GM12878 (cell line): ENCODE measurements around the gene FCF1. TPM values are rescaled to one million over a fixed set of nuclear protein-coding genes. Genes with fewer than 3 reads are reported as not detected.
"Not testable (repeated sequence)": the region's sequence is repeated elsewhere in the genome, so short reads cannot be mapped to it uniquely, and the experiment has no call there.

Experiments used
- ATAC-seq: fragments of 200-7000 bp; cut with Tn5 transposase; 3 replicates; pipeline ENCODE4 v1.9.1; 2020; ENCODE audit warnings: mild to moderate bottlenecking, moderate library complexity
- BruUV-seq: library from RNA; stranded (reverse); fragments of 400-500 nt; replicated peaks from 2 replicates; lab custom pipeline; 2021; lab: Mats Ljungman, UMichigan
- CTCF ChIA-PET: fragments of 300-600 bp; sonication (Branson Sonifier 250); formaldehyde crosslinking; extraction: SDS; loops from one replicate; lab custom pipeline; 2021; ENCODE audit warnings: inconsistent platforms; lab: Yijun Ruan, JAX
- POLR2A ChIA-PET: fragments of 350-600 bp; formaldehyde crosslinking; extraction: SDS; loops from one replicate; lab custom pipeline; 2021; ENCODE audit warnings: inconsistent platforms; lab: Charles Lee
- RAD21 ChIA-PET: fragments of 300-600 bp; sonication (Branson Sonifier 250); formaldehyde crosslinking; loops from one replicate; lab custom pipeline; 2023; ENCODE audit warnings: antibody characterized with exemption; ENCODE audit not compliant: unreplicated experiment; lab: Charles Lee
- SMC1A ChIA-PET: fragments of 300-600 bp; sonication (Branson Sonifier 250); formaldehyde crosslinking; loops from one replicate; lab custom pipeline; 2023; ENCODE audit not compliant: unreplicated experiment, uncharacterized antibody; lab: Charles Lee
- DNase-seq: peaks from one replicate; pipeline ENCODE4 v3.0.0-alpha.2; 2011; ENCODE audit warnings: low read depth, low spot score
- FAIRE-seq: peaks from 3 replicates; lab custom pipeline; 2011; peaks lifted over from hg19 to GRCh38; lab: Jason Lieb, UNC
- H2AFZ ChIP-seq: 2 replicates; pipeline ENCODE4 v1.6.0; 2011; ENCODE audit warnings: low read depth, low read length, control low read depth; ENCODE audit not compliant: control insufficient read depth
- H3K27ac ChIP-seq: 2 replicates; pipeline ENCODE4 v1.5.1; 2011; ENCODE audit warnings: control low read depth; ENCODE audit not compliant: control insufficient read depth, insufficient read depth
- H3K27me3 ChIP-seq, 2 experiments: replicated peaks in 1 of 2; 2 replicates each; pipeline versions ENCODE4 v1.6.0 to v1.6.1; 2011; ENCODE audit warnings: low read length in 1 of 2; ENCODE audit not compliant: control insufficient read depth in 2 of 2, insufficient read depth in 2 of 2
- H3K36me3 ChIP-seq, 2 experiments: 2 replicates each; pipeline ENCODE4 v1.5.1; 2011; ENCODE audit warnings: low read length in 1 of 2; ENCODE audit not compliant: control insufficient read depth in 2 of 2, insufficient read depth in 2 of 2
- H3K4me1 ChIP-seq: 2 replicates; pipeline ENCODE4 v1.6.1; 2011; ENCODE audit warnings: mild to moderate bottlenecking, low read length, moderate library complexity, mixed read lengths; ENCODE audit not compliant: control insufficient read depth, insufficient read depth
- H3K4me2 ChIP-seq: 2 replicates; pipeline ENCODE4 v1.6.0; 2011; ENCODE audit warnings: control low read depth; ENCODE audit not compliant: control insufficient read depth, insufficient read depth
- H3K4me3 ChIP-seq: fragments of 200-600 bp; sonication (generic); 2 replicates; pipeline ENCODE4 v1.5.1; 2016
- H3K79me2 ChIP-seq: 2 replicates; pipeline ENCODE4 v1.6.0; 2011; ENCODE audit warnings: low read length; ENCODE audit not compliant: control insufficient read depth, insufficient read depth
- H3K9ac ChIP-seq: 2 replicates; pipeline ENCODE4 v1.8.0; 2011; ENCODE audit warnings: low read length, control low read depth, mixed read lengths; ENCODE audit not compliant: control insufficient read depth, insufficient read depth
- H3K9me3 ChIP-seq: replicated peaks from 3 replicates; pipeline ENCODE4 v1.5.1; 2011; ENCODE audit warnings: mild to moderate bottlenecking, low read length; ENCODE audit not compliant: control insufficient read depth, insufficient read depth
- H4K20me1 ChIP-seq: 2 replicates; pipeline ENCODE4 v1.6.0; 2011; ENCODE audit not compliant: control insufficient read depth, insufficient read depth
- FOXM1 ChIP-seq: IDR thresholded peaks from 2 replicates; pipeline ENCODE4 v1.6.1; 2012; ENCODE audit warnings: low read depth, mild to moderate bottlenecking, inconsistent platforms, low read length, moderate library complexity
- HDGF ChIP-seq: fragments of 450-650 bp; IDR thresholded peaks from 2 replicates; pipeline ENCODE4 v1.6.1; 2016; ENCODE audit warnings: antibody characterized with exemption
- SIN3A ChIP-seq: IDR thresholded peaks from 2 replicates; pipeline ENCODE4 v1.6.1; 2012; ENCODE audit warnings: low read depth, low read length, improper control_type of control experiment
- SMARCA5 ChIP-seq: fragments of 450-650 bp; IDR thresholded peaks from 2 replicates; pipeline ENCODE4 v1.6.1; 2017; ENCODE audit warnings: mild to moderate bottlenecking
- SP1 ChIP-seq: IDR thresholded peaks from one replicate; pipeline ENCODE4 v1.6.1; 2011; ENCODE audit warnings: low read depth, low read length
- TCF3 ChIP-seq: IDR thresholded peaks from 2 replicates; pipeline ENCODE4 v1.6.1; 2012; ENCODE audit warnings: low read depth, mild to moderate bottlenecking, low read length, borderline replicate concordance; ENCODE audit not compliant: insufficient read depth
- WGBS: methylation state at CpG from one replicate; pipeline ENCODE4 v1.1.6; 2016; ENCODE audit warnings: low lambda C conversion rate; ENCODE audit not compliant: insufficient replicate concordance, insufficient coverage; ENCODE audit errors: missing lambda C conversion rate; 5-methylcytosine and 5-hydroxymethylcytosine counted together
- in situ Hi-C: fragments of 300-500 bp; cut with MboI; formaldehyde crosslinking; loops from 9 replicates; pipeline ENCODE4 v1.14.3; 2018; ENCODE audit warnings: mixed read lengths
- intact Hi-C: fragments of 100-400 bp; cut with micrococcal nuclease; formaldehyde crosslinking; loops from one replicate; pipeline ENCODE4 v1.14.2; 2022; ENCODE audit not compliant: unreplicated experiment
- polyA plus RNA-seq, 11 experiments: library from polyadenylated mRNA; depleted of rRNA in 4 of 11; unstranded in 6 of 11; stranded (reverse) in 5 of 11; fragments of >200 nt; fragmentation: Nextera tagmentation in 4 of 11; fragmentation: Illumina TruSeq in 1 of 11; extraction: Ambion mirVana in 4 of 11; extraction: Trizol in 1 of 11; gene quantifications; 1 replicate in 1 of 11; 2 replicates in 10 of 11; pipeline versions ENCODE4 v1.2.1 to v1.2.3, GENCODE V29; 2011 to 2016; ENCODE audit warnings: inconsistent platforms in 2 of 11, missing spikeins in 2 of 11, low read depth in 1 of 11
- total RNA-seq, 4 experiments: library from RNA; depleted of rRNA in 3 of 4; stranded (reverse); fragments of >200 nt in 3 of 4; fragmentation: Illumina TruSeq in 1 of 4; extraction: Trizol in 1 of 4; gene quantifications; 2 replicates each; pipeline versions ENCODE4 v1.2.1 to v1.2.3, GENCODE V29; 2013 to 2021
- TF ChIP-seq, protein P1 (sequence below): fragments of 450-650 bp; IDR thresholded peaks from 2 replicates; pipeline ENCODE4 v1.6.1; 2018; ENCODE audit warnings: borderline replicate concordance, mild to moderate bottlenecking; ENCODE audit not compliant: partially characterized antibody
- TF ChIP-seq, protein P2 (sequence below): fragments of 450-650 bp; formaldehyde crosslinking; IDR thresholded peaks from 2 replicates; pipeline ENCODE4 v1.4.0; 2022; ENCODE audit warnings: mild to moderate bottlenecking, moderate library complexity

FCF1 gene
- total and polyA plus RNA-seq, 10 of the 15 experiments (the other 5 are each of a cell fraction or from before 2014, with no cell fraction given), result 6.2 to 88.7 (median 28.5) TPM

DNA sequence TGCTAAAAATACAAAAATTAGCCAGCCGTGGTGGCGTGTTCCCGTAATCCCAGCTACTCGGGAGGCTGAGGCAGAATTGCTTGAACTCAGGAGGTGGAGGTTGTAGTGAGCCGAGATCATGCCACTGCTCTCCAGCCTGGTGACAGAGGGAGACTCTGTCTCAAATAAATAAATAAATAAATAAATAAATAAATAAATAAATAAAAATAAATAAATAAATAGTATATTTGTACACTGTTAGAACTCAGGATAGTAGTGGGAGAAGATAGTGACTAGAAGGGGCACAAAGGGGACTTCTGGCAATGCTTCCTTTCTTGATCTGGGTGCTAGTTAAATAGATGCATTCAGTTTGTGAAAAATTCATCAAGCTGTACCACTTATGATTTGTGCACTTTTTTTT is 45.6 kb downstream of the FCF1 start:
- H4K20me1 ChIP-seq, H3K4me2 ChIP-seq, RAD21 ChIA-PET, BruUV-seq, H2AFZ ChIP-seq, H3K4me1 ChIP-seq, intact Hi-C loops, H3K9ac ChIP-seq, H3K36me3 ChIP-seq, H3K79me2 ChIP-seq, POLR2A ChIA-PET, in situ Hi-C loops, DNase-seq, ATAC-seq, H3K4me3 ChIP-seq, FAIRE-seq, H3K27me3 ChIP-seq, H3K9me3 ChIP-seq, H3K27ac ChIP-seq: not testable (repeated sequence)
- SMC1A ChIA-PET, result interaction anchor here (1.7 kb wide), 1 partner anchor 13 kb away, joined by 4 read pairs; no protein-coding TSS in a partner anchor
- 93% methylated on average over 5 of the region's 5 CpGs for WGBS
- CTCF ChIA-PET, result interaction anchor here (1.0 kb wide), 1 partner anchor 186 kb away, joined by 3 read pairs; no protein-coding TSS in a partner anchor

DNA sequence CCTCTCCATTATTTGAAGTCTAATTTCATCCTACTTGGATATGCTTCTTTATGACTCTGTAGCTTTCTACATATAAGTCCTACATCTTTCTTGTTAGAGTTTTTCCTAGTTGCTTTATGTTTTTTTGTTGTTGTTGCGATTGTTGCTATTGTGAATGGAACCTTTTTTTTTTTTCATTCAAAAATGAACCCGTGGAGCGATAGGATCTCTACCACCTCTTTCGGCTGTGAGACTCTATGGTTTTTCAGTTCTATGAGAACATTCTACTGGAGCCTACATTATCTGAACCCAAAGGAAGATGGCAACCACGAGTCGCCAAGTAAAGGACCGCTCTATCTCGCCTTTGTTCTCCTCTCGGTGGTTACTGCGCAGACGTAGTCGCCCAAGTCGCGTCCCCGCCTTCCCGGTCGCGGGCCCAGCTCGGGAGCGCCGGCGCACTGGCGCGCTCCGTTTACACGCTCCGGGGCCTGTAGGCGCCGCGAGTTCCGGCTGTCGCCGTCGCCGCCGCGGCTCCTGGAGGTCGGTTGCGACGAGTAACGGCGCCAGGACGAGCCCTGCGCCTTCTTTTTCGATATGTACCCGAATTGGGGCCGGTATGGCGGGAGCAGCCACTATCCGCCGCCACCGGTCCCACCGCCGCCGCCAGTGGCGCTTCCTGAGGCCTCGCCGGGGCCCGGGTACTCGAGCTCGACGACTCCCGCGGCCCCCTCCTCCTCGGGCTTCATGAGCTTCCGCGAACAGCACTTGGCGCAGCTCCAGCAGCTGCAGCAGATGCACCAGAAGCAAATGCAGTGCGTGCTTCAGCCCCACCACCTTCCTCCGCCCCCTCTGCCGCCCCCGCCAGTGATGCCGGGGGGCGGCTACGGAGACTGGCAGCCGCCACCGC is 50.2 kb downstream of the FCF1 start, which contains the start of gene YLPM1:
Gene YLPM1 (plus strand): TSS at position 400 of the 886 bp plus-strand sequence. CDS start 174 bp downstream, at position 574.
- Histone ChIP-seq H3K4me1 (no peaks in the 10 kb centered on the region), H3K27ac (peak within 1 kb of the TSS; percentile 76), H3K9me3 (no peaks in the 10 kb centered on the region), H3K36me3 (0 out of 4 replicates have a peak, but pooled peaks cover 0 to 3% of the 10 kb centered on the region in 2 experiments), H3K4me2 (peak within 1 kb of the TSS; percentile 93), H3K27me3 (no peaks in the 10 kb centered on the region), H2AFZ (peak within 1 kb of the TSS; percentile 96), H3K79me2 (peaks cover 50% of the 10 kb centered on the region), H4K20me1 (no peaks in the 10 kb centered on the region), H3K4me3 (peak within 1 kb of the TSS; percentile 94), H3K9ac (peak within 1 kb of the TSS; percentile 78)
- FAIRE-seq (peak; percentile 94), DNase-seq (peak; percentile 97), ATAC-seq (peak; percentile 93)
- RAD21 ChIA-PET, result interaction anchor here (1.4 to 1.6 kb wide), 3 partner anchors 73 to 270 kb away, joined by 3 to 6 read pairs (median 4); partner anchors contain the start of genes ISCA2 and NPC2
- POLR2A ChIA-PET, result interaction anchor here (0.5 to 1.5 kb wide), 10 partner anchors 10 to 91 kb away, joined by 3 to 6 read pairs (median 3); no protein-coding TSS in a partner anchor
- CTCF ChIA-PET, result interaction anchor here (0.7 to 3.2 kb wide), 15 partner anchors 8 to 305 kb away, joined by 3 to 11 read pairs (median 5); no protein-coding TSS in a partner anchor
- intact Hi-C loops, result loop anchor here (2.0 to 5.0 kb wide), 2 partner anchors 51 to 118 kb away; partner anchors contain the start of genes AREL1, DLST and FCF1
- SMC1A ChIA-PET, result interaction anchor here (0.9 to 1.5 kb wide), 4 partner anchors 8 to 268 kb away, joined by 3 to 6 read pairs (median 3); no protein-coding TSS in a partner anchor
- BruUV-seq, result no TSS peak
- WGBS, result under 1% methylated on average over 66 of the region's 76 CpGs
- in situ Hi-C loops, result no loop called here
- TF ChIP-seq, protein P1, sequence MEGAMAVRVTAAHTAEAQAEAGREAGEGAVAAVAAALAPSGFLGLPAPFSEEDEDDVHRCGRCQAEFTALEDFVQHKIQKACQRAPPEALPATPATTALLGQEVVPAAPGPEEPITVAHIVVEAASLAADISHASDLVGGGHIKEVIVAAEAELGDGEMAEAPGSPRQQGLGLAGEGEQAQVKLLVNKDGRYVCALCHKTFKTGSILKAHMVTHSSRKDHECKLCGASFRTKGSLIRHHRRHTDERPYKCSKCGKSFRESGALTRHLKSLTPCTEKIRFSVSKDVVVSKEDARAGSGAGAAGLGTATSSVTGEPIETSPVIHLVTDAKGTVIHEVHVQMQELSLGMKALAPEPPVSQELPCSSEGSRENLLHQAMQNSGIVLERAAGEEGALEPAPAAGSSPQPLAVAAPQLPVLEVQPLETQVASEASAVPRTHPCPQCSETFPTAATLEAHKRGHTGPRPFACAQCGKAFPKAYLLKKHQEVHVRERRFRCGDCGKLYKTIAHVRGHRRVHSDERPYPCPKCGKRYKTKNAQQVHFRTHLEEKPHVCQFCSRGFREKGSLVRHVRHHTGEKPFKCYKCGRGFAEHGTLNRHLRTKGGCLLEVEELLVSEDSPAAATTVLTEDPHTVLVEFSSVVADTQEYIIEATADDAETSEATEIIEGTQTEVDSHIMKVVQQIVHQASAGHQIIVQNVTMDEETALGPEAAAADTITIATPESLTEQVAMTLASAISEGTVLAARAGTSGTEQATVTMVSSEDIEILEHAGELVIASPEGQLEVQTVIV, result no peak
- TF ChIP-seq SIN3A, result no peak
- TF ChIP-seq, protein P2, sequence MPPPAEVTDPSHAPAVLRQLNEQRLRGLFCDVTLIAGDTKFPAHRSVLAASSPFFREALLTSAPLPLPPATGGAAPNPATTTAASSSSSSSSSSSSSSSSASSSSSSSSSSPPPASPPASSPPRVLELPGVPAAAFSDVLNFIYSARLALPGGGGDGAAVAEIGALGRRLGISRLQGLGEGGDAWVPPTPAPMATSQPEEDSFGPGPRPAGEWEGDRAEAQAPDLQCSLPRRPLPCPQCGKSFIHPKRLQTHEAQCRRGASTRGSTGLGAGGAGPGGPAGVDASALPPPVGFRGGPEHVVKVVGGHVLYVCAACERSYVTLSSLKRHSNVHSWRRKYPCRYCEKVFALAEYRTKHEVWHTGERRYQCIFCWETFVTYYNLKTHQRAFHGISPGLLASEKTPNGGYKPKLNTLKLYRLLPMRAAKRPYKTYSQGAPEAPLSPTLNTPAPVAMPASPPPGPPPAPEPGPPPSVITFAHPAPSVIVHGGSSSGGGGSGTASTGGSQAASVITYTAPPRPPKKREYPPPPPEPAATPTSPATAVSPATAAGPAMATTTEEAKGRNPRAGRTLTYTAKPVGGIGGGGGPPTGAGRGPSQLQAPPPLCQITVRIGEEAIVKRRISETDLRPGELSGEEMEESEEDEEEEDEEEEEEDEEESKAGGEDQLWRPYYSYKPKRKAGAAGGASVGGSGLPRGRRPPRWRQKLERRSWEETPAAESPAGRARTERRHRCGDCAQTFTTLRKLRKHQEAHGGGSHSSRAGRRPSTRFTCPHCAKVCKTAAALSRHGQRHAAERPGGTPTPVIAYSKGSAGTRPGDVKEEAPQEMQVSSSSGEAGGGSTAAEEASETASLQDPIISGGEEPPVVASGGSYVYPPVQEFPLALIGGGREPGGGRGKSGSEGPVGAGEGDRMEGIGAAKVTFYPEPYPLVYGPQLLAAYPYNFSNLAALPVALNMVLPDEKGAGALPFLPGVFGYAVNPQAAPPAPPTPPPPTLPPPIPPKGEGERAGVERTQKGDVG (CRISPR knock-in tag), result no peak
- no peak for TF ChIP-seq SP1
- no peak for TF ChIP-seq HDGF
- TF ChIP-seq TCF3, result no peak
- no peak for TF ChIP-seq FOXM1
- peak; percentile 71; the same call in 1 of the 2 replicates for TF ChIP-seq SMARCA5
